NCI-H146 (cell line): Measurements from ENCODE around the gene FAIM.
"Not testable (repeated sequence)": the region's sequence is repeated elsewhere in the genome, so short reads cannot be mapped to it uniquely, and the experiment has no call there.

Experiments used
- DNase-seq: peaks from one replicate; lab custom pipeline; 2025; lab: John Stamatoyannopoulos, UW

The FAIM gene

DNA sequence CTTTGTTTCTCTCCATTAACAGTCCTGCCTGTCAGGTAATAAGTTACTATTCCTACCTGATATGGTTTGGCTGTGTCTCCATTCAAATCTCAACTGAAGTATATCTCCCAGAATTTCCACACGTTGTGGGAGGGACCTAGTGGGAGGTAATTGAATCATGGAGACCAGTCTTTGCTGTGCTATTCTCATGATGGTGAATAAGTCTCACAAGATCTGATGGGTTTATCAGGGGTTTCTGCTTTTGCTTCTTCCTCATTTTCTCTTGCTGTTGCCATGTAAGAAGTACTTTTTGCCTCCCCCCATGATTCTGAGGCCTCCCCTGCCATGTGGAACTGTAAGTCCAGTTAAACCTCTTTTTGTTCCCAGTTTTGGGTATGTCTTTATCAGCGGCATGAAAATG is 6.9 kb upstream of the FAIM start:
- DNase-seq: not testable (repeated sequence)

DNA sequence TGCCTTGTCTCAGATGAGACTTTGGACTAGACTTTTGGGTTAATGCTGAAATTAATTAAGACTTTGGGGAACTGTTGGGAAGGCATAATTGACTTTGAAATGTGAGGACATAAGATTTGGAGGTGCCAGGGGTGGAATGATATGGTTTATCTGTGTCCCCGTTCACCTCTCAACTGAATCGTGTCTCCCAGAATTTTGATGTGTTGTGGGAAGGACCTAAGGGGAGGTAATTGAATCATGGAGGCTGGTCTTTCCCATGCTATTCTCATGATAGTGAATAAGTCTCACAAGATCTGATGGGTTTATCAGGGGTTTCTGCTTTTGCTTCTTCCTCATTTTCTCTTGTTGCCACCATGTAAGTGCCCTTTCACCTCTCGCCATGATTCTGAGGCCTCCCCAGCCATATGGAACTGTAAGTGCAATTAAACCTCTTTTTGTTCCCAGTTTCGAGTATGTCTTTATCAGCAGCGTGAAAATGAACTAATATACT is 4.4 kb upstream of the FAIM start:
- DNase-seq: not testable (repeated sequence)

DNA sequence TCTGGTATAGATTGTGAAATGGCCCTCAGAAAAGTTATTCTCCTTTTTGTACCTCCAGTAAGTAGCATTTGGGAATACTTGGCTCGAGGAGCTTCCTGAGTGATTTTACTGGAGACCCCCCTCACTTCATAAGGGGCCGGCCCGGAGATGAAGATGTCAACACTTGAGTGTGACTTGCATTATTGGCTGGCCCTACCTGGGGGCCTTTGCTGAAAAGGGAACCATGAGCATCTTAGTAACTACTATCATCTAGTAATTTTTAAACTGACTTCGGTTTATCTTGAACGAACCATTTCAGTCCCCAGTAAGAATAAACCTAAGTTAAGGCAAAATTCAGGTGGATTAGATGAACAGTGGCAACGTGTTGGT is 1.3 kb downstream of the FAIM start:
- no peak for DNase-seq

DNA sequence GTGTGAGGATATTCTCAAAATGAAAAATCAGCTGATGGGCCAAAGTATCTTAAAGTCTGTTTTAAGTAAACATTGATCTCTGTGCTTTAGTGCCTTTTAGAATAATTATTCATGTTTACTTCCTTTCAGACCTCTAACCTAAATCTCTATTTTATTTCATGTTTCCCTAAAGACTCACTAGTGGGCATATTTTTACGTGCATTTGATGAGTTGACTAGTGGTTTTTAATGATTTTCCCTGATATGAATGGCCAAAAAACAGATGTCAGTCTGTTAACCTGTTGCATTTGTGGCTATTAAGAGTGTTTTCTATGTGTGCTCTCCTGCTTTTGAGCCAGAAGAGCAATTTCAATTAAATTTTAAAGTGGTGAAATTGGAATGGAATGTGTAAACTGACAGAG is 6.9 kb downstream of the FAIM start:
- DNase-seq: no peak

DNA sequence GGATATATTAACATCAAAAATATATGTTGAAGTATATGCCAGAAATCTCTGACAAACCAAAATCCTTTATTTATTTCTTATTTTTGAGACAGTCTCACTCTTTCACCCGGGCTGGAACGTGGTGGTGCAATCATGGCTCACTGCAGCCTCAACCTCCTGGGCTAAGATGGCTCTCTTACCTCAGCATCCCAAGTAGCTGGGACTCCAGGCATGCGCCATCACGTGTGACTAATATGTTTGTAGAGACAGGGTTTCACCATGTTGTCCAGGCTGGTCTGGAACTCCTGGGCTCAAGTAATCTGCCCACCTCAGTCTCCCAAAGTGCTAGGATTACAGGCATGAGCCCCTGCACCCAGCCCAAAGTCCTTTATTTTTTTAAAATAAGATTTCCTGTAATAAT is 11.9 kb downstream of the FAIM start:
- DNase-seq: no peak

DNA sequence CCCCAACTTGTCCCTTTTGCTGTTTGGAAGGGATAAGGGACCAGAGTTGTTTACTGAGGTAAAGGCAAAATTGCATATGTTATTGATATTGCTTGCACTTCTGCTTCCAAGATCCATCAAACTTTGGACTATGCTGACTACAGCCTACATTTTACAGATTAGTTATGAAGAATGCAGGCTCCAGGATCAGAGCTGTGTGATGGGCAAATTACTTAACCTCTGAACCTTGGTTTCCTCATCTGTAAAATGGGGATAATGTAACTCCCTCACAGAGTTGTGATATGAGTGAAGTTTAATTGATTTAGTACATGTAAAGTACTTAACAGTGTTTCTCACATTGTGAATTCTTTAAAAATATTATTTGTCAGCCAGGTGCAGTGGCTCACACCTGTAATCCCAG is 15.9 kb downstream of the FAIM start:
- DNase-seq: no peak

DNA sequence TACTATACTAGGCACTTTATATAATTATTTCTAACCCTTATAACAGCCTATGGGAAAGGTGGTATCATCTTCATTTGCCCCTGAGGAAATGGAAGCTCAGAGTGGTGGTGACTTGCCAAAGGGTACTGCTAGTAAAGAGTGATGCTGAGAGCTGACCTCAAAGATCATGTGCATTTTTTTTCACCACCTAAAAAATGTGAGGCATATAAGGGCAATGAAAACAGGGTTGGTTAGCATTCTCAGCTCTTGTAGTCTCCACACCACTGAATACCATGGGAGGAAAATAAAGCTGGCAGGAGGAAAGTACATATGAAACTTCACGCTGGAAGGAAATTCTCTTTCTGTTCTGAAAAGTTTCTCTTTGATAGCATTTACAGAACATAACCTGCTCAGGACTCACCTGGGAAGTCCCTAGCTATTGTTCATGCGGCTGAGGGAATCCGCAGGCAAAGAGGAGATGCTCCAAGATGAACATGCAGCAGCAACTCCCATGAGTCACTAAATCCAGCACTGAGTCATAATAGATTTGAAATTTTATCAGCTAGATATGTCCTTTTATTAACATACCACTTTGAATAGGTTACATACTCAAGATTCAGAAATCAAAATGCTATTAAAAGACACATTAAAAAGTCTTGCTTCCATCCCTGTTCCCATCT is 17.3 kb downstream of the FAIM start:
- no peak for DNase-seq

DNA sequence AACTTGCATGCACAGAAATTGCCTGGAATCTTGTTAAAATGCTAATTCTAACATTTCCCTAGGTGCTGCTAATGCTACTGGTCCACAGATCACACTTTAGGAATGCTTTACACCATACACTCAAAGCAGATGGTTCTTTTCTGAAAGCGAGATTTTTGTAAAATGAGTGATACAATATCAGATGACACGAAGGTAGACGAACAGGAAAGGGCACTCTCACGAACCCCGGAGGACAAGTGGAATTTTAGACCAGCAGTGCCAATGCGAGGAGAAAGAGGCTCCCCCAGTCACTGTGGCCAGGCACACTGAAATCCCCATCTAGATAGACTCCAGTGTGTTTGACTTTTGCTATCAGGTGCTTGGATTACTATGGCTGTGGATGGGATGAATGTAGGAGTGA is 21.0 kb downstream of the FAIM start:
- no peak for DNase-seq

DNA sequence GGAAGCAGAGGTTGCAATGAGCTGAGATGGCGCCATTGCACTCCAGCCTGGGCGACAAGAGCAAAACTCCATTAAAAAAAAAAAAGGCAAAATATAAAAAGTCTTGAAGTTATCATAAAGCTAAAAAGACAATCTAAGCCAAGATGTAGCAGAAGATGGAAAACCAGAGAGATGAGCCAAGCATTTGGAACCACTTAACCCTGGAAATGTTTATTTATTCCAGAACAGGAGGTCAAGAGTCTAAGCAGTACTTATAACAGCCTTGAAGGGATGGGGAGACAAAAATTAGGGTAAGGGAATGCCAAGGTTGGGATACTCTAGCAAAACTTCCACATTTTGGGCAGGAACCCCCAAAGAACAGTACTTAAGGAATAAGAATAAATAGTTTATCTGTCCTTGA is 30.1 kb downstream of the FAIM start:
- DNase-seq: no peak

DNA sequence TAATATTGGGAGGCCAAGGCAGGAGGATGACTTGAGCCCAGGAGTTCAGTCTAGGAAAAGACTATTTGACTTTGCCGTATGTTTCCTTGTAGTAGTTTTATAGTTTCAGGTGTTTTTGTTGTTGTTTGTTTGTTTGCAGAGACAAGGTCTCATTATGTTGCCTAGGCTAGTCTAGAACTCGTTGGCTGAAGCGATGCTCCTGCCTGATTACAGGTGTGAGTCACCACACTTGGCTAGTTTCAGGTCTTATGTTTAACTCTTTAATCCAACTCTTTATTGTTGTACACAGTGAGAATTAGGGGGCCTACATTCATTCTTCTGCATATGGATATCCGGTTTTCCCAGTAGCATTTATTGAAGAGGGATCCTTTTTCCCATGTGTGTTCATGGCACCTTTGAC is 32.0 kb downstream of the FAIM start:
- no peak for DNase-seq

DNA sequence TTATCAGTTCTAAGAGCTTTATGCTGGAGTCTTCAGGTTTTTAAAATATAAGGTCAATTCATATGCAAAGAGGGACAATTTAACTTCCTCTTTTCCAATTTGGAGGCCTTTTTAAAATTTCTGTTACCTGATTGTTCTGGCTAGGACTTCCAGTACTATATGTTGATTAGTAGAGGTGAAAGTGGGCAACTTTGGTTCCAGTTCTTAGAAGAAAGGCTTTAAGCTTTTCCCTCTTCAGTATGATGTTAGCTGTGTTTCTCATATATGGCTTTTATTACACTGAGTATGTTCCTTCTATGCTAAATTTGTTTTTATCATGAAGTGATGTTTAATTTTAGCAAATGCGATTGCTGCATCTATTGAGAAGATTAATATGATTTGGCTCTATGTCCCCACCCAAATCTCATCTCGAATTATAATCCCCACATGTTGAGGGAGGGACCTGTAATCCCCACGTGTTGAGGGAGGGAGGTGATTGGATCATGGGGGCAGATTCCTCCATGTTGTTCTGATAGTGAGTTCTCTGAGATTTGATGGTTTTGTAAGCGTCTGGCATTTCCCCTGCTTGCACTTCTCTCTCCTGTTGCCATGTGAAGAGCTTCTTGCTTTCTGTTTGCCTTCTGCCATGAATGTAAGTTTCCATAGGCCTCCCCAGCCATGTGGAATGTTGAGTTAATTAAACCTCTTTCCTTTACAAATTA is 33.8 kb downstream of the FAIM start:
- DNase-seq: no peak

DNA sequence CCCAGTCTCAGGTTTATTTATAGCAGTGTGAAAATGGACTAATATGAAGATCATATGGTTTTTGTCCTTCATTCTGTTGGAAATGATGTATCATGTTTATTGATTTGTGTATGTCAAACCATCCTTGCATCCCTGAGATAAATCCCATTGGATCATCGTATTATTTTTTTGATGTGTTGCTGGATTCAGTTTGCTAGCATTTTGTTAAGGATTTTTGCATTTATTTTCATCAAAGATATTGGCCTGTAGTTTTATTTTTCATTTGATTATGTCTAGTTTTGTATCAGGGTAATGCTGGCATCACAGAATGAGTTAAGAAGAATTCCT is 34.3 kb downstream of the FAIM start:
- DNase-seq: no peak

DNA sequence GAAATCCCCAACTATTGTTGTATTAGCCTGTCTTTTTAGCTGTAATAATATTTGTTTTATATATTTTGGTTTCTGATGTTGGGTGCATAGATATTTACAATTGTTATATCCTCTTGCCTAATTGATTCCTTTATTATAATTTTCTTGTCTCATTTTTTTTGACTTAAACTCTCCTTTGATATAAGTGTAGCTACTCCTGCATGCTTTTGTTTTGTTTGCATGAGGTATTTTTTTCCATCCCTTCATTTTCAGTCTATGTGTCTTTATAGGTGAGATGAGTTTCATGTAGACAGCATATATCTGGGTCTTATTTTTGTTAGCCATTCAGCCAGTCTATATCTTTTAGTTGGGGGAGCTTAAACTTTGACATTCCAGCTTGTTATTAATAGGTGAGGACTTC is 37.4 kb downstream of the FAIM start:
- no peak for DNase-seq

DNA sequence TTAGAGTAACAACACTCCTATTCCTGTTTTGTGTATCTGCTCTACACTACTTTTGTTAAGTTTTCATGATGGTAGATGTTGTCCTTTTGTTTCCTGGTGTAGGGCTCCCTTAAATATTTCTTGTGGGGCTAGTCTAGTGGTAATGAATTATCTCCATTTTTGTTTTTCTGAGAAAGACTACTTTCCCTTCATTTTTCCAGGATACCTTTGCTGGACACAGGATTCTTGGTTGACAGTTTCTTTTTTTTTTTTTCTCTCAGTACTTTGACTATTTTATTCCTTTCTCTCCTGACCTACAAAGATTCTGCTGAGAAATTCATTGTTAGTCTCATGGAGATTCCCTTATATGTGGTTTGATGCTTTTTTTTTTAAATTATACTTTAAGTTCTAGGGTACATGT is 37.9 kb downstream of the FAIM start:
- no peak for DNase-seq

DNA sequence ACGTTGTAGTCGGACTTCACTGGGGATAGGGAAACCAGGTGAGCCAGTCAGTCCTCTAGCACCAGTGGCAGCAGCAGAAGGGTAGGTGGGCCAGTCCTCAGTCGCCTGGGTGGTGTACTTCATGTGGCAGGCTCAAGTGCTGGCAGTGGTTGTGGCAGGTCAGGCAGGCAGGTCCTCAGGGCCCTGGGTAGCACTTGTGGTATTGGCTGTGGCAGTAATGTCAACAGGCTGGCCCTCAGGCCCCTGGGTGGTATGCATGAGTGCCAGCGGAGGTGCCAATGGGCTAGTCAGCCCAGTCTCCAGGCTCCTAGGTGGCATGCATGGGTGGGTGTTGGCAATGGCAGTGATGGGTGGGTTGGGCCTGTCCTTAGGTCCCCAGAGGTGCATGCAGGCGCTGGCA is 40.6 kb downstream of the FAIM start:
- DNase-seq: no peak

DNA sequence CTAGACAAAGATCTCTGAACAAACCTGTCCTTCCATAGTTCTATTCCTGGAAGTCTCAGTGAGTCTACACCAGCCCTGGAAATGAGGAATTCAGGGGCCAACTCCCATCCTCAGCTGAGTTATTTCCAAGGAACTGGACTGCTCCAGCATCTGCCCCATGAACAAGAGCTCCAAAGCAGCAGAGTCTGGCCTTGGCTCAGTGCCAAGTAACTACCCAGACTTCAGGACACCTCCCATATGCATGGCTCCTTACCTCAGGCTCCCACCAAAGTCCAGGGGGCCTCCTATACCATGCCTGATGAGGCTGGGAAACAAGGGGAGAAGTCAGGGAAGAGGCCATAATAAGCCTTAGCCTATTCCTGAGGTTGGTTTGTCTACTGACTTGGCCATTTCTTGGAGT is 45.0 kb downstream of the FAIM start:
- DNase-seq: no peak

DNA sequence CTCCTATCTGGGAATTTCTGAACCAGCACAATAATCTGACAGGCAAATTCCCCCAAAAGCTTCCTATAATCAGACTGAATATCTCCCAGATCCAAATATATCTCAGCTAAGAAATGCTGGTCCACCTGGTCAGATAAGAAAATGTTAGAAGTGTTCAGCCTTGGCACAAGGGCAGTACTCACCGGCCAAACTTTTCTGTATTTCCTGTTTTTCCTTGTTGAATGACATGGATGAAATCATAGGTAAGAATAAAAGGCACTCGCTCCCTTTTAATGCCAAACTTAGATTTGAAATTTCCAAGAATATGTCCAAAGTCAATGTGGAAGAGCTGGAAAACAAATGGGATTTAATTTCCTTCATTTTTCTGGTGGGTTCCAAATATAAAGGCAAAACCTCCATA is 48.9 kb downstream of the FAIM start:
- DNase-seq: no peak

DNA sequence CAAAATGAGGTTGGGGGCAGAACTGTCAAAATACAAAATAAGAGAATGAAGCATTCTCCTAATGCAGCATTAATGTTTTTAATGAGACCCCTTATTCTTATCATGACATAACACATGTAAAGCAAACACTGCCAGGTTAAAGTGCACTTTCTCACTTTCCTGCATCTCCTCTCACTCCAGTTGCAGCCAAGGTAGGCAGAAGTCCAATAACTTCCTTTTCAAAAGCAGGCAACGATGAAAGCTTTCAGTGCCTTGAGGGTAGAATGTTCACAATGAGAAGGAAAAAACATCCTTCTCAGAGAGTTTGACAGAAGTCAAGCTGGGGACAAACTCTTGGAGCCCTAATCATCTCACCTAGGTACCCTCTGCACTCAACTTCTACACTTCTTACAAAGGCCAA is 59.5 kb downstream of the FAIM start:
- no peak for DNase-seq

DNA sequence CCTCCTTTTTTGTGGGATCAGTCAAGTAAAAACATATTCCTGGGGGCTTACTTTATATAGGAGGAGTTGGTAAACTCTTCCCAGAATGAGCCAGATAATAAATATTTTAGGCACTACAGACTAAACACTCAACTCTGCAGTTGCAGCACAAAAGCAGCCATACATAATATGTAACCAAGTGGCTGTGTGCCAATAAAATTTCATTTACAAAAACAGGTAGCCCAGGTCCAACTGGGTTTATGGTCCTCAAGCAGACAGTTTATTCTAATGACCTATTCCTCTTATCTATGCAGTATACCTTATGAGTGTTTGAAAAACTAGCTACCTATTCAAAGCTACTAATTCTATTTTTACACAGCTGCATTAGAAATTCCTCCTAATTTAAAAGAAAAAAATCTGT is 61.8 kb downstream of the FAIM start:
- DNase-seq: no peak

DNA sequence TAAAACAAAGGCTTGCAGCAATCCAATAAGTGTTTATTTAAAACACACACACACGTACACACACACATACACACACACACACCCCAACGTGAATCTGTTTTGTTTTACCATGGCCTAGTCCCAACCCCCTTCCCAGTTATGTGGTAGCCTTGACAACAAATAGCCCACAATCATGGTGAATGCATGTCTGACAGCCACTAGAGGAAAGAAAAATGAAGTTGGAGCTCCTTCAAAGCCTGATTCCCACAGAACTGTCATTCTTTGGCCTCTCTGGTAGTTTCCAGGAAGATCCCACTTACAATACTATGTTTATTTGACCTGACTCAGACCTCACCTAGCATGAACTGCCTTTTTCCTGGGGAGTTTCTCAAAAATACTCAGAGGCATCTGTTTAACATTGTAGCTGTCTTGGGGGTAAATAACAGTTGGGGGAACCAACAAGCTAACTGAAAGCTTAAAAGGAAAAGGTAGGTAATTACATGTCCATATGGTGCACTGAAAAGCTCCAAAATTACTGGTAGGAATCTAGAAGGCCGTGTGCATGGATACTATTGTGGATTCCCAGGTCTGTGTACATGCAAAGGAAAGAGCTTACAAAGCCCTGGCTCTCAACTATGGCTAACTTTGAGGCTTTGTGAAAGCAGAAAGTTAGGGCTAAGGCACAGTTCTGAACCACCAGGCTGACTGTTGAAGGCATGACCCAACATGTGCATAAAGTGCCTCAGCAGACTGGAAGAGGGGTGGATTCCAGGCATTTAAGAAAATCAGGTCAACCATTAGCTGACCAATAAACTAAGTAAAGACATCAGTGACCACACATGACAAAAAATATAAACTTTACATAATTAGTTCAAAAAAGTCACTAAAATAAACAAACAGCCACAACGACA is 65.3 kb downstream of the FAIM start:
- DNase-seq: no peak

DNA sequence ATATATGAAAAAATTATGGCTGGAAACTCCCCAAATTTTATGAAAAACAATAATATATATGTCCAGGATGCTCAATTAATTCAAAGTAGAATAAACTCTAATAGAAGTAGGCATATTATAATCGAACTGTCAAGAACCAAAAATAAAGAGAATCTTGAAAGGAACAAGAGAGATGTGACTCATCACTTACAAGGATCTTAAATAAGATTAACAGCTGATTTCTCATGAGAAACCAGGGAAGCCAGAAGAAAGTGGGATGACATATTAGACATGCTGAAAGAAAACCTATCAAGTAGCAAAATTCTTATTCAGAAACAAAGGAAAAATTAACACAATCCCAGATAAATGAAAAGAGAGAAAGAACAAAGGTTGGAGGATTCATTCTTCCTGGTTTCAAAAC is 66.8 kb downstream of the FAIM start:
- DNase-seq: no peak

DNA sequence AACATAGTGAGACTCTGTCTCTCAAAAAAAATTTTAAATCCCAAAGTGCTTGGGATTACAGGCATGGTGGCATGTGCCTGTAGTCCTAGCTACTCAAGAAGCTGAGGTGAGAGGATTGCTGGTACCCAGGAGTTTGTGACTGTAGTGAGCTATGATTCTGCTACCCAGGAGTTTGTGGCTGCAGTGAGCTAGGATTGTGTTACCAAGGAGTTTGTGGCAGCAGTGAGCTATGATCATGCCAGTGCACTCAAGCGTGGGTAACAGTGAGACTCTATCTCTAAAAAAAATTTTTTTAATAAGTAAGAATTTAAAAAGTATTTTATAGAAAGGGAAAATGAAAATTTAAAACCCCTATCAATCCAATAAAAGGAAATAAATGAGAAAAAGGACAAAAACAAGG is 69.5 kb downstream of the FAIM start:
- DNase-seq: no peak

DNA sequence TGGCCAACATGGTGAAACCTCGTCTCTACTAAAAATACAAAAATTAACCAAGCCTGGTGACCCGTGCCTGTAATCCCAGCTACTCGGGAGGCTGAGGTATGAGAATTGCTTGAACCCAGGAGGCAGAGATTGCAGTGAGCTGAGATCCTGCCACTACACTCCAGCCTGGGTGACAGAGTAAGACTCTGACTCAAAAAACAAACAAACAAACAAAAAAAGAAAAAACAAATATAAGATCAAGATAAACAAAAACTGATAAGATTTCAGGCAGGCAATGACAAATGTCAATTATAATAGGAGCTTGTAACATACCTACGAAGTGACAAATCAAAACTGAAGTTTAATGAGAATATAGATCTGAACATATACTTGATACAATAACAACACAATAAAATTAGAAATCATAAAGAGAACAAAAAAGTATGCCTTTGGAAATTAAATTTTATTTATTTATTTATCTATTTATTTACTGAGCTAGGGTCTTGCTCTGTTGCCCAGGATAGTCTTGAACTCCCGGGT is 70.4 kb downstream of the FAIM start:
- no peak for DNase-seq
